GM23248 (cell line): ENCODE results near the gene NPPB.

Experiments used
- EZH2 ChIP-seq: fragments of 200-600 bp; sonication (generic); IDR thresholded peaks from 2 replicates; pipeline ENCODE4 v1.6.1; 2018; ENCODE audit warnings: antibody characterized with exemption, mild to moderate bottlenecking; ENCODE audit not compliant: insufficient read depth, poor library complexity, severe bottlenecking
- EZH2phosphoT487 ChIP-seq: fragments of 200-600 bp; sonication (generic); IDR thresholded peaks from 2 replicates; pipeline ENCODE4 v1.6.1; 2018; ENCODE audit warnings: antibody characterized with exemption, moderate library complexity, mild to moderate bottlenecking, low read depth; ENCODE audit not compliant: insufficient read depth

- no peak for TF ChIP-seq EZH2phosphoT487
- TF ChIP-seq EZH2: no peak
These were observed 33.6 kb downstream of the NPPB start for GRCh38 chr1:11825131-11825530.
